Spleen (tissue), 7 donors: ENCODE results near the gene BOD1.

ENCODE experiments used
- POLR2A ChIP-seq, 3 donors: fragments of 450-650 bp; IDR thresholded peaks; one replicate each; pipeline ENCODE4 v1.5.1; 2017; ENCODE audit warnings: antibody characterized with exemption in 3 of 3, mild to moderate bottlenecking in 1 of 3
- POLR2AphosphoS5 ChIP-seq, 3 donors: sonication (generic); formaldehyde crosslinking; IDR thresholded peaks; one replicate each; pipeline ENCODE4 v1.5.1; 2017; ENCODE audit warnings: antibody characterized with exemption in 3 of 3
- TF ChIP-seq, protein P1 (sequence below), 11 experiments: fragments of 200-600 bp in 7 of 11; fragments of 450-650 bp in 4 of 11; sonication (generic) in 4 of 11; IDR thresholded peaks in 8 of 11; conservative IDR thresholded peaks in 3 of 11; 1 replicate in 7 of 11; 2 replicates in 4 of 11; pipeline versions ENCODE4 v1.4.0 to v1.8.0; 2016 to 2021; ENCODE audit warnings: antibody characterized with exemption in 11 of 11, inconsistent platforms in 4 of 11, mild to moderate bottlenecking in 1 of 11
- donor health status: DM: no; HTN: no; CAD: no; lungs with moderate emphysema.
- donor health status: DM: no; HTN: no; CAD: no.
- donor health status: DM: no; HTN: no; CAD: no.

DNA sequence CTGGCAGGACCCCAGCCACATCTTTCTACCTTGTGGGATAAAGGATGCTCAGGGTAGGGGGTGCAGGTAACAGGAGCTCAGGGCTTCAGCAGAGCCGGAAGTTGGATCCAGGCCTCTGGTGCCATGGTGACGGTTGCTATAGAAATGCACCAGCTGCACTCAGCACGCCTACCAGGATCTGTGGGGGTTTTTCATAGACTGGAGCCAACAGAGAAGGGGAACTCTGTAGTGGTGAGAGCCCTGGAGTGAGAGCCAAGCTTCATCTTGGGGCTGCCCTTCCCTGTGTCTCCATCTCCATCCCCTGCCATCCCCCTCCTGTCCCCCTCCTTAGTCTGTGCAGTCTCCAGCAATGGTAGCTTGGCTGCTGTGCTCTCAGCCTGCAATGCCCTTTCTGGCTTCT, 27.5 kb upstream of the BOD1 start:
- no peak for TF ChIP-seq POLR2A (IDR thresholded peaks at IDR 0.05)
- TF ChIP-seq, protein P1, sequence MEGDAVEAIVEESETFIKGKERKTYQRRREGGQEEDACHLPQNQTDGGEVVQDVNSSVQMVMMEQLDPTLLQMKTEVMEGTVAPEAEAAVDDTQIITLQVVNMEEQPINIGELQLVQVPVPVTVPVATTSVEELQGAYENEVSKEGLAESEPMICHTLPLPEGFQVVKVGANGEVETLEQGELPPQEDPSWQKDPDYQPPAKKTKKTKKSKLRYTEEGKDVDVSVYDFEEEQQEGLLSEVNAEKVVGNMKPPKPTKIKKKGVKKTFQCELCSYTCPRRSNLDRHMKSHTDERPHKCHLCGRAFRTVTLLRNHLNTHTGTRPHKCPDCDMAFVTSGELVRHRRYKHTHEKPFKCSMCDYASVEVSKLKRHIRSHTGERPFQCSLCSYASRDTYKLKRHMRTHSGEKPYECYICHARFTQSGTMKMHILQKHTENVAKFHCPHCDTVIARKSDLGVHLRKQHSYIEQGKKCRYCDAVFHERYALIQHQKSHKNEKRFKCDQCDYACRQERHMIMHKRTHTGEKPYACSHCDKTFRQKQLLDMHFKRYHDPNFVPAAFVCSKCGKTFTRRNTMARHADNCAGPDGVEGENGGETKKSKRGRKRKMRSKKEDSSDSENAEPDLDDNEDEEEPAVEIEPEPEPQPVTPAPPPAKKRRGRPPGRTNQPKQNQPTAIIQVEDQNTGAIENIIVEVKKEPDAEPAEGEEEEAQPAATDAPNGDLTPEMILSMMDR (IDR thresholded peaks at IDR 0.05 in 8 of 11, conservative IDR thresholded peaks at IDR 0.05 in 3 of 11): no peak
- no peak for TF ChIP-seq POLR2AphosphoS5 (IDR thresholded peaks at IDR 0.05)
